Non-pigmented ciliary epithelial cell (primary cell): ENCODE measurements around the gene CCDC178.

Experiments
- DNase-seq: peaks from one replicate; pipeline ENCODE4 v3.0.0-alpha.2; 2010; ENCODE audit warnings: low read depth

The CCDC178 gene

GRCh38 chr18:33116376-33116775, 324.1 kb downstream of the CCDC178 start:
- DNase-seq: no peak

- DNase-seq: no peak
Observed at GRCh38 chr18:33115917-33116316, 324.6 kb downstream of the CCDC178 start.

- DNase-seq: no peak
Observed at GRCh38 chr18:33115476-33115875, 325.0 kb downstream of the CCDC178 start.

DNA sequence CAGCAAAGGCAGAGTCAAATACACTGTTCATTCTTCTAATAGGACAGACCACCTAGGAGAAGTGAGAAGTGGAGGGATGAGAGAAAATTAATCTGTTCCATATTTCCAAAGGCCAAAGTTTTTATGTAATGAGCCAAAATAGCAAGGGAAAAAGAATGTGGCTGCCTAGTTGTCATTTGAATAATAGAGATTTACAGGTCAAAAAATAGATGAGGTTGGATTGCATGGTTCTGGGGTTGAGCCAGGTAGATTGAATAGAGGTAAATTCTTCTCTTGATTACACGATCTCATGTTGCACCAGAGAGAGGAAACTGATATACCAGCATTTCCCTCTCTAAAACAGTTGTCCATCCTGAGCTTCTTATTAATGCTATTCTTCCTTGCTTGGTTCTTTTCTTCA, 325.8 kb downstream of the CCDC178 start:
- no peak for DNase-seq

DNA sequence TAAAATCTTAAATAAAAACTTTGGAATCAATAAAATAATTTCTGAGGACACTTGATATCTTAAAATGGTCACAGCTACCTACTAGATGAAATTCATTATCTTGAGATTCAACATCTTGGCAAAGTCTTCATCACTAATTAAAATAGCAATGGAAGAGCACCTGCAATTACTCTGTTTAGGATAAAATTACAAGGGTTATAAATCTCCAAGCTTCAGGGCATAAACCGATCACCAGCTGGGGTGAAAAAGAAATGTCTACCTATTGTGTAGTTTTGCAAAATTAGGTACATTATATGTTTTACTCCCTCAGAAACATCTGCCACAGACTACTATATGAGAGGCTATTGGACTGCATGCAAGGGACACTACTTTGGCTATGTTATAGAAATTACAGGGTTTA, 327.1 kb downstream of the CCDC178 start:
- no peak for DNase-seq

GRCh38 chr18:33107511-33107910, 333.0 kb downstream of the CCDC178 start:
- no peak for DNase-seq

GRCh38 chr18:33101316-33101715, 339.2 kb downstream of the CCDC178 start:
- DNase-seq: no peak

- DNase-seq: no peak
Observed at GRCh38 chr18:33099626-33100025, 340.9 kb downstream of the CCDC178 start.

DNA sequence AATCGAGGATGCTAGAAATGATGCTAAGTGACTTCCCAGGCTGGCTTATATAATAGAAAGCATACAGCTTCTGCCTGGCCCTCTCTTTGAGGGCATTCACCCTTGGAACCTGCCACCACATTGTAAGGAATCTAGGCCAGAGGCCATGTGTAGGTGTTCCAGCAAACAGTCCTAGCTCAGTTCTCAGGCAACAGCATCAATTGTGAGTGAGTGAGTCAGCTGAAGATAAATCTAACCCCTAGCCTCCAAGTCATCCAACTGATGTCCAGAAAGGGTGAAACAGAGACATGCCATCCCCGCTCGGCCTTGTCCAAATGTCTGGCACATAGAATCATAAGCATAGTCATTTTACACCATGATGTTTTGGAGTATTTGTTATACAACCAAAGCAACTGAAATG, 343.4 kb downstream of the CCDC178 start:
- no peak for DNase-seq

GRCh38 chr18:33090461-33090860, 350.1 kb downstream of the CCDC178 start:
- no peak for DNase-seq

DNA sequence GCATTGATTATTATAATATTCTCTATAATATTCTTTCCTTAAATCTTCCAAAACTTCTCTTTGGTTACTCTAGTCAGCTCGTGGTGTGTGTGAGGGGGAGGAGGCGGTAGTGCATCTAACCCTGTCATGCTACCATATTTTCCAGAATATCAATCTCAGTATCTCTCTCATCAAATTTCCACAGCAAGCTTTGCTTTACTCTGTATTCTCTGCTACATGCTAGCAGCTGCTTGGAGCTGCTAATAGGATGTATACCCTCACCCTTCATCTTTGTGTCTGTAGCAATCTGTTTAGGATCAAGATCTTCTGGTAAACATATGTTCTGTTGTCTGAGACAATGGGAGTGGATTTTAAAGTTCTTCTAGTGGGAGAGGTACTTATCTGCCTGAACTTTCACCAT, 363.9 kb downstream of the CCDC178 start:
- DNase-seq: no peak

DNA sequence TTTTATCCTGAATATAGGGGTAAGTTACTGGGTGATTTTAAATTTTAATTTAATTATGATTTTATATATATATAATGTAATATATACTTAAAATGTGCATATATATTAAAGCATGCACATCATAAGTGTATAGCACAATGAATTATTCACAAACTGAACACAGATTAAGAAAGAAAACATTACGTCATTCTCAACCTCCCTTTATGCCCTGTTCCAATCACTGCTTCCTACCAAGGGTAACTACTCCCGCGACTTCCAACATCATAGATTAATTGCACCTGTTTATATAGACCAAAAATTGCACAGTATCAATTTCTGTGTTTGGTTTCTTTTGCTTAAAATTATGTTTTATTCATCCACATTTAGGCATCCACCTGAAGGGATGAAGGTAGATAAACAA, 366.4 kb downstream of the CCDC178 start:
- DNase-seq: no peak

GRCh38 chr18:33062834-33063364, 377.6 kb downstream of the CCDC178 start:
- no peak for DNase-seq

DNA sequence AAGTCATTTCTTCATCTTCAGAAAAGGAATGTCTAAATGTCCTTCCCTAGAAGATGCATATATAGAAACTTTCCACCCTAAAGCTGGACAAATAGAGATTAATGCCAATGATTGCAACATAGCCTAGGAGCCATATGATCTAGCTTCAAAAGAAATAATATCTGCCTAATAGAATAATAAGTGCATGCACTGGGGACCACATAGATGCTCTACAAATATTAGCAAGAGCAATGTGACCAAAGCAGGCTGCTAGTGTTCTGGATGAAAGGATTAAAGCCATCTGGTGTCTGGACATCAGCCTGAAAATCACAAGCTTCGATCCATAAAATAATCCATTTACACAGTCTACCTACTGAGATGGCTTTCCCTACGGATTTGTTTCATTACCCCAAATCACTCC, 387.6 kb downstream of the CCDC178 start:
- DNase-seq: no peak

DNA sequence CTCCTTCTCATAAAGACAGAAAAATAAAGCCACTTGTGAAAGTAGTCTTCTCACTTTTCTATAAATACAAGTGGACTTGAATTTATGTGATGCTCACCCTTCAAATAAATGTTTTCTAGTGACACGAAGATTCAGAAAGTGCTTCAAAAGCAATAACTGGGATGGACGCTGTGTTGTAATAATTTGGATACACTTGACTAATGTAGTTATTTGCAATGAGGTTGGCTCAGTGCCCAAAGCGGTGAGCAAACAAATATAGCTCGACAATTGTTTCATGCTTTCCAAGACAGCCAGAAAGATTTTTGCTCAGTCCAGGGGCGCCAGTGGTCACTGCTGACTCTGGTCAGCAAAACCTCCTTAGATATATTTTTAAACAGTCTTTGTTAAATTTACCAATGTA, 389.1 kb downstream of the CCDC178 start:
- DNase-seq: no peak

DNA sequence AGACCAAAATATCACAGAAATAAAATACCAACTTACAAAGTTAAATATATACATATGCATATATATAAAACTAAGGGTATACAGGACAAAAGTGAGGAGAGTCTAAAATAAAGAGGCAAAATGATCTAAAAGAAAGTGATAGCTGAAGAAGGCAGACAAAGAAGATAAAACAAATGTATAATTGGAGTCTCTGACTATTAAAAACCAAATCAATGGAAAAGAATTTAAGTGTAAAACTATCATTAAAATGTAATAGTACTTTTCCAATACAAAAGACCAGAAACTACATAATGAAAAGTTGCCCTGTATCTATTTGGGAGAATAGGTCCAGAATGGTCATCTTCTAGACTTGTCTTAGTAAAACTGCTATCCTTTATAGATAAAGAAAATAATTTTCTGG, 400.3 kb downstream of the CCDC178 start:
- DNase-seq: no peak

DNA sequence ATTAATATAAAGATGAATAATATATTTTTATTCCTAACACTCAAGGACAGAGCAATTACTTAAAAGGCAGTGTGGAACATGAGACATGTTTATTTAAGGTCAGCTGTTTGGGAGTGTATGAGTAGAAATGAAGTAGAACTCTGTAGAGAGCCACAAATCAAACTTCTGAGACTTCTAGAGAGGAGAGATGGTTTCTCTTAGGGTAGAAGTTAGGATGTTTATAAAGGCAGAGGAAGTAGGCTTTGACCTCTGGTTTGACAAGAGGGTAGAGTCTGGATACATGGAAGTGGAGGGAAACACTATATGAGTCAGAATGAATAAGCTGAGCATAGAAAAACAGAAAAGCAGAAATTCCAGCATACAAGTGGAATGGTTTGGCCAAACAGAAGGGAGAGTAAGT, 405.6 kb downstream of the CCDC178 start:
- DNase-seq: peak; percentile 27

DNA sequence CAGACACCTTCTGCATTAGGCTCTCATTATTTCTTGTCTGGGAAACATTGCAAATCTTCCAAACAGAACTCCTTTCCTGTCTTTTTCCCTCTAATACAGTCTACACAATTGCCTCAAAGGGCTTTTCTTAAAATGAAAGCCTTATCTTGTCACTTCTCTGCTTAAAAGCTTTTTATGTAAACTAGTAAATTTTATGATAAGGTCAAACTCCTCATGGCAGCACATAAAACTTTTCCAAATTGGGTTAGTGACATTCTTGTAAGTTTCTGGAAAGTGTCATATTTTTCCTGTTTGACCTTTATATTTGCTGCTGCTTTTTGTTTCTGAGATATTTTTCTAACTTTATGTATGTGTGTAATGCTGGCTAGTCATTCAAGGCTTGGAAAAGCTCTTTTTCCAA, 406.3 kb downstream of the CCDC178 start:
- no peak for DNase-seq

- DNase-seq: no peak
Observed at GRCh38 chr18:33022370-33022769, 418.2 kb downstream of the CCDC178 start.

GRCh38 chr18:33020877-33021276, 419.6 kb downstream of the CCDC178 start:
- DNase-seq: no peak

DNA sequence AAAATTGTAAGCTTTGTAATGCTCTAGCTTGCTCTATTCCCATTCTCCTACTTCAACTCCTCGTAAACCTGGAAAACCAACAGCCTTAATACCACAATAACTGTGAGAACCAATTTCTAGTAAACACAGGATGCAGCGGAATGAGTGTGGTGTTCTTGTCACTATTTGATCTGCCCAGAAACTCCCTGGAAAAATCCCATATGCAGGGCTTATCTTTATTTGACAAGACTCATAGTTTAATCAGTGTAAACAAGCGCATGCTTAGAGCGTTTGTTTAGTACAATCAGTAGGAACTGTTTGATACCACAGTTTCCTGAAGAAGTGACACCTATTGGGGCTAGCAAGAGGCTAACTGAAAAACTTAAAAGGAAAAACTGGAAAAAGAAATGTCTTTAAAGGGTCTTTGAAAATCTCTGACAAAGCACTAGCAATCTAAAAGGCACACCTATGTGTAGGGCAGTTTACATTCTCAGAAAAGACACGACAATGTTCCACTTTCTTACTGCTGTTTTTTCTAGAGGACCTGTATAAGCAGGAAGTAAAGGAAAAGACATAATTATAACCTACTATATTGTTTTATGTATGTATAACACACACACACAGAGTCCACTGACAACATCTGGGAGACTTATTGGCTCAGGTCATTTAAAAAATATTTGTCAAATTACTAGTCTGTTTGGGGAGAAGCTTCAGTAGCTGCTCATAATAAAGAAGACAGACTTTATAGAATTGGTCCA, 426.3 kb downstream of the CCDC178 start:
- DNase-seq: no peak

DNA sequence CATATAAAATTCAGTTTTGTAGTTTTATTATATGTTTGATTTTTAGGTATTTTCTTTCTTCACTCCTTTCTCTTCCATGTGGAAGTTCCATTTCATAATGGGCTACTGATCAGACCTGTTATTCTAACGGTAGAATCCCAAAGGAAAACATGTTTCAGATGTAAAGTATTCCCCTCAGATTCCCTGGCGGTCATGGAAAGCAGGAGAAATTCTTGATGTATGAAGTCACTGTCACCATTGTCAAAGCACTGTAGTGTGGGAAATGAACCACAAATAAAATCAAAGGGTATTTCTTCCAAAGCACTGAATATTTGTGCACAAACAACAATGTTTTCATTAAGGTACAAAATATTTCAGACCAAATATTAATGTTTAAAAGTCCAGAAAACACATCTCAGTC, 430.4 kb downstream of the CCDC178 start:
- DNase-seq: peak; percentile 27

DNA sequence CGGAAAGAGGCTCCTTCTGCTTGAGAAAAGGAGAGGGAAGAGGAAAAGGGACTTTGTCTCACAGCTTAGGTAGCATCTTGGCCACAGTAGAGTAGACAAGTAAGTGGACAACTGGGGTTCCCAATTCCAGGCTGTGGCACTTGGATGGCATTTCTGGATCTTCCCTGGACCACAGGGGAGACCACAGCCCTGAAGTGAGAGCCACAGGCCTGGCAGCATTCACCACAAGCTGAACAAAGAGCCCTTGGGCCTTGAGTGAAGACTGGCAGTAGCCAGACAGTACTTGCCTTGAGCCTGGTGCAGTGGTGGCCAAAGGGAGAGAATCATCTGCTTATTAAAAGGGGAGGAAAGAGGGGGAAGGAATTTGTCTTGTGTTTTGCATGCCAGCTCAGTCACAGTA, 441.6 kb downstream of the CCDC178 start:
- no peak for DNase-seq

DNA sequence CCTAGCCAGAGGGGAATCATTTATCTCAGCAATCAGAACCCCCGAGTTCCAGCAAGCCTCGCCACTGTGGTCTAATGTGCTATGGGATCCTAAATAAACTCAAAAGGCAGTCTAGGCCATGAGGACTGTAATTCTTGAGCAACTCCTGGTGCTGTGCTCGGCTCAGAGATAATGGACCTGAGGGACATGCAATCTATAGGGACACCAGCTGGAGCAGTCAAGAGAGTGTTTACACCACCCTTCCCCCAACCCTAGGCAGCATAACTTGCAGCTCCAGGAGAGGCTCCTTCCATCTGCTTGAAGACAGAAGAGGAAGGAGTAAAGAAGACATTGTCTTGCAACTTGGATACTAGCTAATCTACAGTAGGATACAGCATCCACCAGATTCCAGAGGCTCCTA, 442.2 kb downstream of the CCDC178 start:
- no peak for DNase-seq
